PC-3 (cell line): ENCODE results near the gene PITX2. TPM values are rescaled to one million over a fixed set of nuclear protein-coding genes. Genes with fewer than 3 reads are reported as not detected.

ENCODE experiments used
- ATAC-seq: fragments of 200-7000 bp; cut with Tn5 transposase; 2 replicates; pipeline ENCODE4 v1.9.1; 2020; ENCODE audit warnings: mild to moderate bottlenecking, moderate library complexity
- BruUV-seq: library from RNA; stranded (reverse); fragments of 400-500 nt; replicated peaks from 2 replicates; lab custom pipeline; 2021; lab: Mats Ljungman, UMichigan
- CTCF ChIA-PET: fragments of 300-600 bp; sonication (Branson Sonifier 250); formaldehyde crosslinking; loops from one replicate; lab custom pipeline; 2022; ENCODE audit warnings: antibody characterized with exemption; lab: Charles Lee
- POLR2A ChIA-PET: fragments of 300-600 bp; sonication (Branson Sonifier 250); formaldehyde crosslinking; loops from one replicate; lab custom pipeline; 2022; ENCODE audit warnings: antibody characterized with exemption; ENCODE audit not compliant: unreplicated experiment; lab: Charles Lee
- DNase-seq: peaks from one replicate; pipeline ENCODE4 v3.0.0-alpha.2; 2015
- H2AFZ ChIP-seq: fragments of 300-600 bp; sonication (generic); 2 replicates; pipeline ENCODE4 v1.6.0; 2016; ENCODE audit warnings: antibody characterized with exemption, low read length
- H3F3A ChIP-seq: fragments of 300-600 bp; sonication (generic); one replicate; pipeline ENCODE4 v1.6.0; 2017; ENCODE audit warnings: antibody characterized with exemption, low read length, control low read depth, mild to moderate bottlenecking; ENCODE audit not compliant: unreplicated experiment
- H3K27ac ChIP-seq: fragments of 300-600 bp; sonication (generic); 2 replicates; pipeline ENCODE4 v1.5.1; 2016; ENCODE audit warnings: mild to moderate bottlenecking, low read length
- H3K27me3 ChIP-seq: fragments of 300-600 bp; sonication (generic); 2 replicates; pipeline ENCODE4 v1.6.1; 2016; ENCODE audit warnings: low read length, mixed read lengths
- H3K36me3 ChIP-seq: fragments of 300-600 bp; sonication (generic); 2 replicates; pipeline ENCODE4 v1.6.1; 2016; ENCODE audit warnings: low read depth, mixed run types, low read length, mixed read lengths
- H3K4me1 ChIP-seq: fragments of 300-600 bp; sonication (generic); 2 replicates; pipeline ENCODE4 v1.5.1; 2016; ENCODE audit warnings: low read length; ENCODE audit not compliant: insufficient read depth
- H3K4me2 ChIP-seq: fragments of 300-600 bp; sonication (generic); 2 replicates; pipeline ENCODE4 v1.6.0; 2016; ENCODE audit warnings: low read length
- H3K4me3 ChIP-seq: fragments of 300-600 bp; sonication (generic); 2 replicates; pipeline ENCODE4 v1.5.1; 2016; ENCODE audit warnings: mild to moderate bottlenecking, low read length, mixed read lengths
- H3K79me2 ChIP-seq: fragments of 300-600 bp; sonication (generic); 2 replicates; pipeline ENCODE4 v1.6.1; 2017; ENCODE audit warnings: low read length, mixed read lengths
- H3K9ac ChIP-seq: fragments of 300-600 bp; sonication (generic); 2 replicates; pipeline ENCODE4 v1.6.0; 2016; ENCODE audit warnings: mild to moderate bottlenecking, low read length
- H3K9me2 ChIP-seq: fragments of 300-600 bp; sonication (generic); replicated peaks from 2 replicates; pipeline ENCODE4 v1.6.1; 2016; ENCODE audit warnings: mixed run types, low read length, mixed read lengths
- H3K9me3 ChIP-seq: fragments of 300-600 bp; sonication (generic); 2 replicates; pipeline ENCODE4 v1.6.1; 2016; ENCODE audit warnings: low read length, mixed read lengths
- H4K20me1 ChIP-seq: fragments of 300-600 bp; sonication (generic); 2 replicates; pipeline ENCODE4 v1.6.1; 2016; ENCODE audit warnings: low read length, mixed read lengths
- CTCF ChIP-seq: fragments of 300-600 bp; sonication (generic); conservative IDR thresholded peaks from 2 replicates; pipeline ENCODE4 v1.5.1; 2017; ENCODE audit warnings: antibody characterized with exemption, low read depth, mild to moderate bottlenecking, low read length
- EZH2 ChIP-seq: fragments of 300-600 bp; sonication (generic); IDR thresholded peaks from one replicate; pipeline ENCODE4 v1.6.1; 2017; ENCODE audit warnings: antibody characterized with exemption, mild to moderate bottlenecking, low read length; ENCODE audit not compliant: unreplicated experiment
- EZH2phosphoT487 ChIP-seq: fragments of 300-600 bp; sonication (generic); IDR thresholded peaks from 2 replicates; pipeline ENCODE4 v1.6.1; 2018; ENCODE audit warnings: mild to moderate bottlenecking, antibody characterized with exemption, low read length, borderline replicate concordance
- intact Hi-C: fragments of 100-400 bp; cut with micrococcal nuclease; formaldehyde crosslinking; loops from 2 replicates; pipeline ENCODE4 v1.9.0; 2023
- total RNA-seq: library from RNA; depleted of rRNA; stranded (reverse); fragments of >200 nt; gene quantifications from 2 replicates; pipeline ENCODE4 v1.2.3, GENCODE V29; 2014

PITX2 gene
- total RNA-seq, 1 experiment from 2014 or later = 0.55 TPM

GRCh38 chr4:110636680-110637407 lies 14.0 kb upstream of the PITX2 start:
- H3K79me2 ChIP-seq = no peaks in the 10 kb centered on the region
- intact Hi-C loops = loop anchor here (10.0 kb wide), 1 partner anchor 1398 kb away; no protein-coding TSS in a partner anchor
- H3K27me3 ChIP-seq = peaks cover 97% of the 10 kb centered on the region
- H3K4me3 ChIP-seq = no peak overlapping the region
- H3K27ac ChIP-seq = no peak overlapping the region
- no peak for ATAC-seq
- H3K4me2 ChIP-seq = no peak overlapping the region
- POLR2A ChIA-PET = no interaction called here
- no peaks in the 10 kb centered on the region for H3F3A ChIP-seq
- no peaks in the 10 kb centered on the region for H3K36me3 ChIP-seq
- CTCF ChIA-PET = no interaction called here
- no peak overlapping the region for H2AFZ ChIP-seq
- no peaks in the 10 kb centered on the region for H4K20me1 ChIP-seq
- H3K9ac ChIP-seq = no peak overlapping the region
- H3K9me3 ChIP-seq = no peaks in the 10 kb centered on the region
- peaks cover 2% of the 10 kb centered on the region; the same call in 1 of the 2 replicates for H3K4me1 ChIP-seq
- no peak for TF ChIP-seq EZH2phosphoT487
- no peak for TF ChIP-seq EZH2
- no peak for DNase-seq
- H3K9me2 ChIP-seq = no peaks in the 10 kb centered on the region
- BruUV-seq = no TSS peak

GRCh38 chr4:110636171-110636679 lies 13.3 kb upstream of the PITX2 start:
- Histone ChIP-seq H3F3A (no peaks in the 10 kb centered on the region), H3K4me1 (peaks cover 6% of the 10 kb centered on the region; the same call in 1 of the 2 replicates), H2AFZ (no peak overlapping the region), H3K79me2 (no peaks in the 10 kb centered on the region), H3K27me3 (peaks cover 91% of the 10 kb centered on the region), H4K20me1 (no peaks in the 10 kb centered on the region), H3K27ac (no peak overlapping the region), H3K9me3 (no peaks in the 10 kb centered on the region), H3K36me3 (no peaks in the 10 kb centered on the region), H3K9ac (no peak overlapping the region), H3K4me3 (no peak overlapping the region), H3K4me2 (no peak overlapping the region), H3K9me2 (no peaks in the 10 kb centered on the region)
- intact Hi-C loops = loop anchor here (10.0 kb wide), 1 partner anchor 1399 kb away; no protein-coding TSS in a partner anchor
- DNase-seq (no peak), ATAC-seq (no peak)
- ChIA-PET POLR2A (no interaction called here), CTCF (no interaction called here)
- TF ChIP-seq EZH2 (no peak), EZH2phosphoT487 (no peak), CTCF (no peak)
- no TSS peak for BruUV-seq

GRCh38 chr4:110635163-110635865 lies 12.4 kb upstream of the PITX2 start:
- no peak for ATAC-seq
- Histone ChIP-seq H3K4me3 (no peak overlapping the region), H3K4me1 (peaks cover 6% of the 10 kb centered on the region; the same call in 1 of the 2 replicates), H3K9me2 (no peaks in the 10 kb centered on the region), H3K9ac (no peak overlapping the region), H2AFZ (no peak overlapping the region), H3K9me3 (no peaks in the 10 kb centered on the region), H3K36me3 (no peaks in the 10 kb centered on the region), H3K79me2 (no peaks in the 10 kb centered on the region), H3F3A (no peaks in the 10 kb centered on the region), H3K27me3 (peaks cover 82% of the 10 kb centered on the region), H3K27ac (no peak overlapping the region), H4K20me1 (no peaks in the 10 kb centered on the region), H3K4me2 (no peak overlapping the region)
- DNase-seq = no peak
- ChIA-PET CTCF (no interaction called here), POLR2A (no interaction called here)
- intact Hi-C loops = loop anchor here (10.0 kb wide), 1 partner anchor 1399 kb away; no protein-coding TSS in a partner anchor
- TF ChIP-seq EZH2 = no peak
- no peak for TF ChIP-seq EZH2phosphoT487
- no peak for TF ChIP-seq CTCF
- no TSS peak for BruUV-seq
